Activated CD8-positive, alpha-beta memory T cell treated with anti-CD3 and anti-CD28 coated beads, Interleukin-2, amount 50 U/mL, for 1 hour (primary cell): ENCODE results near the gene CES2.
"Not testable (repeated sequence)": the region's sequence is repeated elsewhere in the genome, so short reads cannot be mapped to it uniquely, and the experiment has no call there.

Experiments used
- DNase-seq: peaks from one replicate; pipeline ENCODE4 v3.0.0-alpha.2; 2020; ENCODE audit errors: extremely low read depth

The CES2 gene

DNA sequence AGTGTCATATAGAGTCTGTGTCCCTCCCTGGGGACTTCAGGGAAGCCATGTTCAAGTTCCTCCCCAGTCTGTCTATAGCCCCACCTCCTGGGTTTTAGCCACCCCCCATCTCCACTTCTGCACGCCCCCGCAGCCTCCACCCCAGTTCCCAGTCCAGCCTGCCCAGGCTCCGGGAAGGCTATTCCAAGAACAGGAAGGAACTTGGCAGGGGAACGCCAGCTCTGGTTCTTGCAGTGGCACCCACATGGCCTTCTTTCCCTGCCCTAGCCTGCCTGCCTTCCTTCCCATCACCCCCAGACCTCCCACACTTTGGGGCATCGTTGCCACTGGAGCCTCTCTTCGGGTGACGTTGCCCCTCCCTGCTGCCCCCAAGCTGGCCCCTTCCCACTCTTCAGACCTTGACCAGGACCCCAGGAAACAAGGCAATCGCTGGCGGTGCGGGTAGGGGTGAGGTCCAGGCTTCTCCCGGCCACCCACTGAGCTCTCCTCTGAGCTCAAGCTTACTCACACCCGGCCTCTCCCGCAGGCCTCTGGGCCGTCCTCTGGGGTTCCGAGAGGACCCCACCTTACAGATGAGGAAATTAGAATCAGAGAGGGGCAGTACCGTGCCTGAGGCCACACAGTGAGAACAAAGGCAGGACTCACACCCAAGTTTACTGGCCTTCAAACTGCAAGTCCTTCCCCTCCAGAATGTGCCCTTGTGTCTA lies 43.8 kb downstream of the CES2 start:
- DNase-seq, result no peak

DNA sequence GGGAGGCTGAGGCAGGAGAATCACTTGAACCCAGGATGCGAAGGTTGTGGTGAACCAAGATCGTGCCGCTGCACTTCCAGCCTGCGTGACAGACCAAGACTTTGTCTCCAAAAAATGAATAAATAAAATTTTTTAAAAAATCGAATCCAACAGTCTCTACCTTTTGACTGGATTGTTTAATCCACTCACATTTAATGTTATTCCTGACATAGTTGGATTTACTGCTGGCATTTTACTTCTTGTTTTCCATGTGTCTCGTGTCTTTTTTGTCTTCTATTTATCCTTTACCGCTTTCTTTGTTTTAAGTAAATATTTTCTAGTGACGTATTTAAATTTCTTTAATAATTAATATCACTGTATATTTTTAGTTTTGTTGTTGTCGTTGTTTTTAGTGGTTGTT lies 47.7 kb downstream of the CES2 start:
- DNase-seq, result no peak

DNA sequence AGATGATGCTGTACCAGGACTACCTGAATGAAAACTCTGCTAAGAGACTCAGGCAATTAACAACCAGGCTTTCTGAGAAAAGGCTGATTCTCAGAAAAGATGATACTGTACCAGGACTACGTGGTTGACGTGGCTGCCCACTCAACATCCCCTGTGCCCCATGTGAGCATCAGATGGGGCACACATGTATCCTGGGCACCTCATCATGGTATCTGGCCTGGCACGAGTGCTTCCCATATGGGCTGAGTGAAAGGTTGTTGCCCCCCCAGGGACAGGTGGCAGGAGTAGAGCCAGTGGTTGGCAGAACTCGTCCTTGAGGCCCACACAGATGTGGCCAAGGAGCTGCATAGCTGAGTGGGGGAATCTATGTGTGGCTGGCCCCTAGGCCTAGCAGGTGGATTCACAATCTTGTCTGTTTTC lies 49.6 kb downstream of the CES2 start:
- no peak for DNase-seq

DNA sequence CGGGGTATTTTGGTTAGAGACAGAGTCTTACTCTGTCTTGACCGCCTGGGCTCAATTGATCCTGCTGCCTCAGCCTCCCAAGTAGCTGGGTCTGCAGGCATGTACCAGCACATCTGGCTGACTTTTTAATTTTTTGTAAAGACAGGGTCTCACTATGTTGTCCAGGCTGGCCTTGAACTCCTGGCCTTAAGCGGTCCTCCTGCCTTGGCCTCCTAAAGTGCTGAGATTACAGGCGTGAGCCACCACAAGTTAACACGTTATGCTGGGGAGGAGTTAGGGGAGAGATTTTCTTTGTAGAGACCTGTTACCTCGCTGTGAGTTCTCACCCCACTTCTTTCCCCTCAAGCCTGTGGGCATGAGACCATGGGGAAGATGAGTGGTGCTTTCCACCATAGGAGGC lies 51.2 kb downstream of the CES2 start:
- DNase-seq, result no peak

DNA sequence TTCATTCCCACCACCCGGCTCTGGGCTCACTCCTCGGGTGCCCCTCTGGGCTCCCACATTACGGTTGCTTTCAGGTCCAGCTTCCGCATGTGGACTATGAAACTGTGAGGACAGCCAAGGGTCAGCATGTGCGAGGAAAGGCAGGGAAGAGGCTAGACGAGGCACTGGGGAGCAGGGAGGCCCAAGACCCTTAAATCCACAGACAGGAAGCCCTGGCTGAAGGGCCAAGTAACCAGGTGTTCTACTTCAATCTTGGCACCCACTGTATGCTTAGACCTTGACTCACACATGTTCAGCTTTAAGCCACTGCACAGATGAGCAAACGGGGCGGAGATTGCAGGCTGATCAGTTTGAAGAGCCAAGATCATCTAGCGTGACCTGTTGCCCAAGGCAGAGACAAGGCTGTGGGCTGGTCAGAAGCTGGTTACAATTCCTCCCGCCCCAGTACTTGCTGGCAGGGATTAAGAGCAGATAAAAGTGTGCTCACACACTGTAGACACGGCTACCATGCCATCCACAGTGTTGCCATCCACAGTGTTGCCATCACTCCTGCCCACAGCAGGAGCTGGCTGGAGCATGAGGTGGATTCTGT lies 53.0 kb downstream of the CES2 start, which contains the start of gene CES4A:
Gene CES4A, plus strand, starts transcription at position 393 of the 592 bp plus-strand sequence. Its CDS starts 184 bp downstream, at position 577.
- no peak for DNase-seq

DNA sequence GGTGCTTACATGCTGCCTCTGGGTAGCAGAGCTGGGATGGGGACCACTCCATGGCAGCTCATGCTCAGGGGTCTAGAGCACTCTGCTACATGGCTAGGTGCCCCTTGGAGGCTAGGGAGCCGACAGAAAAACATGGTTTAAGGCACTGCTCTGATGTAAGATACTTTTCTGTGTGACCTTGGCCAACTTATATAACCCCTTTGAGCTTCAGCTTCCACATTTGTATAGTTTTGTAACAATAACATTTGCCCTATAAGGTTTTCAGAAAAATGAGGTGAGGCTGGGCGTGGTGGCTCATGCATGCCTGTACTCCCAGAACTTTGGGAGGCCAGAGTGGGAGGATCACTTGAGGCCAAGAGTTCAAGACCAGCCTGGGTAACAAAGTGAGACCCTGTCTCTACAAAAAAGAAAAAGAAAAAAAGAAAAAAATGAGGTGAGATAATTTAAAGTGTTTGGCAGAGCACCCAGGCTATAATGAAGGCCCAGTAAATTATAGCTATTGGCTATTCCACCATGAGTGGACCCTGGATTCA lies 56.3 kb downstream of the CES2 start:
- DNase-seq, result no peak

DNA sequence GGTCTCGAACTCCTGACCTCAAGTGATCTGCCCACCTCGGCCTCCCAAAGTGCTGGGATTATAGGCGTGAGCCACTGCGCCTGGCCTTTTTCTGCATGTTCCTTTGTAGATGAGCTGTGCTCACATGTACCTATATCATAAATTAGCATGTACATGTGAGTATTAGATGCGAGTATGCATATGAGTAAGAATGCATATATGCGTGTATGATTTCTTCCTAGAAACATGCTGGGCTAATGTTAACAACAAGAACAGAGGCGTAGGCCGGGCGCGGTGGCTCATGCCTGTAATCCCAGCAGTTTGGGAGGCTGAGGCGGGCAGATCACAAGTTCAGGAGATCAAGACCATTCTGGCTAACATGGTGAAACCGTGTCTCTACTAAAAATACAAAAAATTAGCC lies 58.2 kb downstream of the CES2 start:
- DNase-seq, result not testable (repeated sequence)
